ENCODE data around the gene SELPLG. TPM values are rescaled to one million over a fixed set of nuclear protein-coding genes. Genes with fewer than 3 reads are reported as not detected.

SELPLG gene
- total and polyA plus RNA-seq, 4 donors: 2.1 to 9.6 (median 4.8) TPM

DNA sequence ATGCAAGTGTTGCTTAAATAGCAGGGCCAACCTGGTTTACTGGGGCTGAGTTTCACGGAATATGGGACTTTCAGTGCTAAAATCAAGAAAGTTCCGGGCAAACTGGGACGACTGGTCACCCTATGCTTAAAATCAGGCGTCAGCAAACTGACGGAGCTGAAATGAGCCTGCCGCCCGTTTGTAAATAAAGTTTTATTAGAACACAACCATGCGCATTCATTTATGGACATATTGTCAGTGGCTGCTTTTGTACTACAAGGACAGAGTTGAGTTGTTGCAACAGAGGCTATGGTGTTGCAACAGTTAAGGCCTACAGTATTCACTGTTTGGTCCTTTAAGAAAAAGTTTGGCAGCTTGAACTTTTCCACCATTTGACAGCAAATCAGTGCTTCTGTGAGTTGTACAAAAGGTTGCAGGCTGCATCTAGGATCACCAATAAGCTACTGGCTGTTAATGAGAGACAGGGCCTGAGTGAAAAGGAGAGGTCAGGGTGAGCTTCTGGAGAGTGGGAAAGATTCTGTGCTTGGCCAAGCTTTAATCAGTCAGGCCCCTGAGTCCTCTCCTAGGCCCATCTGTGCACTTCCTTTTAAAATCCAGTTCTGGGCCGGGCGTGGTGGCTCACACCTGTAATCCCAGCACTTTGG lies 13.3 kb downstream of the SELPLG start:
- no peak for DNase-seq (ENCODE audit: low spot score)
- H3K27ac ChIP-seq (ENCODE audit: low read depth in 1 of 2, low read length in 2 of 2): no peak overlapping the region
- no peaks in the 10 kb centered on the region for H3K36me3 ChIP-seq (ENCODE audit: control insufficient read depth in 4 of 4, insufficient read depth in 3 of 4, low read depth in 1 of 4, low read length in 3 of 4)
- H3K27me3 ChIP-seq (ENCODE audit: control insufficient read depth in 4 of 4, insufficient read depth in 4 of 4, low read length in 3 of 4): no peaks in the 10 kb centered on the region
- H3K4me1 ChIP-seq (ENCODE audit: control insufficient read depth in 4 of 4, insufficient read depth in 4 of 4, low read length in 3 of 4): peaks cover 0 to 3% (median 0%) of the 10 kb centered on the region in 4 donors
- no peak overlapping the region for H3K4me3 ChIP-seq (ENCODE audit: low read depth in 1 of 3, low read length in 3 of 3)
- H3K9me3 ChIP-seq (ENCODE audit: control insufficient read depth in 4 of 4, low read length in 3 of 4): no peaks in the 10 kb centered on the region
- H3K9ac ChIP-seq (ENCODE audit: low read depth in 1 of 2, low read length in 2 of 2): no peak overlapping the region
- TF ChIP-seq EGR1 (IDR thresholded peaks at IDR 0.05; ENCODE audit: low read depth in 2 of 2) (no peak), REST (IDR thresholded peaks at IDR 0.05) (no peak), FOXA1 (IDR thresholded peaks at IDR 0.05) (no peak), HNF4A (conservative IDR thresholded peaks at IDR 0.05) (no peak), FOXA2 (IDR thresholded peaks at IDR 0.05) (no peak), GABPA (IDR thresholded peaks at IDR 0.05 in 1 of 2, conservative IDR thresholded peaks at IDR 0.05 in 1 of 2) (no peak), JUND (IDR thresholded peaks at IDR 0.05) (no peak), YY1 (IDR thresholded peaks at IDR 0.05) (no peak), HNF4G (IDR thresholded peaks at IDR 0.05) (no peak), ZBTB33 (IDR thresholded peaks at IDR 0.05) (no peak), RXRA (IDR thresholded peaks at IDR 0.05) (no peak), NR2F2 (IDR thresholded peaks at IDR 0.05) (no peak), MAX (IDR thresholded peaks at IDR 0.05) (no peak)
- TF ChIP-seq, protein P1, sequence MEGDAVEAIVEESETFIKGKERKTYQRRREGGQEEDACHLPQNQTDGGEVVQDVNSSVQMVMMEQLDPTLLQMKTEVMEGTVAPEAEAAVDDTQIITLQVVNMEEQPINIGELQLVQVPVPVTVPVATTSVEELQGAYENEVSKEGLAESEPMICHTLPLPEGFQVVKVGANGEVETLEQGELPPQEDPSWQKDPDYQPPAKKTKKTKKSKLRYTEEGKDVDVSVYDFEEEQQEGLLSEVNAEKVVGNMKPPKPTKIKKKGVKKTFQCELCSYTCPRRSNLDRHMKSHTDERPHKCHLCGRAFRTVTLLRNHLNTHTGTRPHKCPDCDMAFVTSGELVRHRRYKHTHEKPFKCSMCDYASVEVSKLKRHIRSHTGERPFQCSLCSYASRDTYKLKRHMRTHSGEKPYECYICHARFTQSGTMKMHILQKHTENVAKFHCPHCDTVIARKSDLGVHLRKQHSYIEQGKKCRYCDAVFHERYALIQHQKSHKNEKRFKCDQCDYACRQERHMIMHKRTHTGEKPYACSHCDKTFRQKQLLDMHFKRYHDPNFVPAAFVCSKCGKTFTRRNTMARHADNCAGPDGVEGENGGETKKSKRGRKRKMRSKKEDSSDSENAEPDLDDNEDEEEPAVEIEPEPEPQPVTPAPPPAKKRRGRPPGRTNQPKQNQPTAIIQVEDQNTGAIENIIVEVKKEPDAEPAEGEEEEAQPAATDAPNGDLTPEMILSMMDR (IDR thresholded peaks at IDR 0.05; ENCODE audit: low read depth, low read length, missing input control): no peak
- TF ChIP-seq, protein P2, sequence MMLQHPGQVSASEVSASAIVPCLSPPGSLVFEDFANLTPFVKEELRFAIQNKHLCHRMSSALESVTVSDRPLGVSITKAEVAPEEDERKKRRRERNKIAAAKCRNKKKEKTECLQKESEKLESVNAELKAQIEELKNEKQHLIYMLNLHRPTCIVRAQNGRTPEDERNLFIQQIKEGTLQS (IDR thresholded peaks at IDR 0.05): no peak
- 91% methylated on average over 10 of the region's 10 CpGs for WGBS

Data from liver (tissue), 9 donors.